Right kidney (tissue), 1 donor: ENCODE data around the gene RBBP8NL.
"Not testable (repeated sequence)": the region's sequence is repeated elsewhere in the genome, so short reads cannot be mapped to it uniquely, and the experiment has no call there.

Experiments used
- DNase-seq: peaks from one replicate; pipeline ENCODE4 v3.0.0-alpha.2; 2016

RBBP8NL gene

GRCh38 chr20:62441987-62442539 is 14.7 kb upstream of the RBBP8NL start:
- no peak for DNase-seq

GRCh38 chr20:62439218-62439617 is 11.9 kb upstream of the RBBP8NL start:
- DNase-seq: no peak

GRCh38 chr20:62437927-62438326 is 10.6 kb upstream of the RBBP8NL start:
- DNase-seq: no peak

GRCh38 chr20:62437496-62437895 is 10.2 kb upstream of the RBBP8NL start:
- DNase-seq: no peak

DNA sequence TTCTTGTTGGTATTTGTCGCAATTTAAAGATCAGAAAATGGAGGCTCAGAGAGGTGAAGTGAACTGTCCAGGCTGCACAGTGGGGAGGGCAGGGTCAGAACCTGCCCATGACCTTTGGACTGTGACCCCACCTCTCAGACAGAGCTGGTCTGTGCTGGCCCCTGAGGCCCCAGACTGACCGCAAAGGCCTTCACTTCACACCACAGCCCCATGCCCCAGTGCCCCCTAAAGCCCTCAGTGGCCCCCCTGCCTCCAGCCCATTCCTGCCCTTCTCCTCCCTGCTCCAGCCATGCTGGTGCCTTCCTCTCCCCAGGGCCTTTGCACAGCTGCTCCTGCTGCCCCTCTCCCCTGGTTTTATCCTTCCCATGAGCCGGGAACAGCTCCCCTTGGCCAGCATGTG is 9.4 kb upstream of the RBBP8NL start:
- no peak for DNase-seq

GRCh38 chr20:62433658-62434497 is 6.5 kb upstream of the RBBP8NL start:
- peak; percentile 61 for DNase-seq

DNA sequence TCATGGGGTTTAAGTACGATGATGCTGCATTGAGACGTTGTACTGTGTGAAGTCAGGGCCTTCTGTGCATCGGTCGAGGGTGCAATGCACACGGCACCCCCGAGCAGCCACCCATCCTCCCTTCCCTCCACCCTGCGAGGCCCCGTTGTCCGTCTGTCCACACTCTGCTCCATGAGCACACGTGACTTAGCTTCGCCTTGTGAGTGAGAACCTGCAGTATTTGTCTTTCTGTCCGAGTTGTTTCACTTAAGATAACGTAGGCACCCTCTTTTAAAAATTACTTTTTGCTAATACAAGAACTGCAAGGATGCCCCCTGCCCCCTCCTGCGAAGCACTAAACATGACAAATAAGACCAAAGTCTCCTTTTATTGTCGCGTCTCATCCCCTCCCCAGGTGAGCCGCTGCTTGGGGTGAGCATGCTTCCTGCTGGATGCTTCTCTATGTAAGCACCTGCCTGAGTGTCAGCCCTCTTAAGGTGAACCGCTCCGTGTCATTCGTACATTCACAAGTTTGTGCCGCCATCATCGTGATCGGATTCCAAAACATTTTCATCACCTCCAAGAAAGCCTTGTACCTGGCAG is 3.6 kb upstream of the RBBP8NL start:
- no peak for DNase-seq

GRCh38 chr20:62430311-62430853 is 3.0 kb upstream of the RBBP8NL start:
- DNase-seq: no peak

DNA sequence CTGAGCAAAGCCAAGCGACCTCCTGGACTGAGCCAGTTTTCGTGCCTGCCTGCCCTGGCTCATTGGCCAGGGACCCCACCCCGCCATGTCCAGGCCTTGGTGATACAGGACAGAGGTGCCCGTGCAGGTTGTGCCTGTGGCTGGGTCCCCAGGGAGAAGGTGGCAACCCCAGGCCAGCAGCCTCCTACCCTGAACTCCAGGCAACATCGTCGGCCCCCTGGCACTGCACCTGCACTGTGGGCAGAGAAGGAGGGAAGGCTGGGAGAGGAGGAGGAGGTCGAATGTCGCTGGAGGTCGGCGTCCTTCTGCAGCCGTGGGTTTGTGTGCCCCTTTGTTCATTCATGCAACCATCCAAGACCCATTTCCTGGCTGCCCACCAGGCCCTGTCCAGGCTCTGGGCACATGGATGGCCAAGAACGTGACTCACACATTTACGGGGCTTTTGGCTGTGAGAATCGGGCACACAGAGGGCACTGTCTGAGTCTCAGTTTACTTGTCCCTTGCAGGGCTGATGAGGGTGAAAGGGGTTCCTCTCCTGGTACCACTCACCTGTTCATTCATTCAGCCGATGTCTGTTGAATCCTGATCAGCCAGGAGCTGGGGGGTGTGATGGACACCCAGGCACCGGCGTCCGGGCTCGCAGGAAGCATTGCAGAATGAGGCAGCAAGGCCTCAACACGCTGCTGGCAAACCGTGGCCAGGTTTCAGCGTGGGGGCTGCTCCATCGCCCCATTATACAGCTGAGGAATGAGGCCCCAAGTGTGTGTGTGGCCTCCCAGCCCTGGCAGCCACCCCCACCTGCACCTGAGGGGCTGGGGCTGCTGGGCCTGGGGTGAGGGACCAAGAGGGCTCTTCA is 2.3 kb upstream of the RBBP8NL start:
- no peak for DNase-seq

GRCh38 chr20:62428396-62429295 is 1.3 kb upstream of the RBBP8NL start:
- DNase-seq: peak; percentile 41

GRCh38 chr20:62428002-62428372 is 648 bp upstream of the RBBP8NL start:
- DNase-seq: no peak

DNA sequence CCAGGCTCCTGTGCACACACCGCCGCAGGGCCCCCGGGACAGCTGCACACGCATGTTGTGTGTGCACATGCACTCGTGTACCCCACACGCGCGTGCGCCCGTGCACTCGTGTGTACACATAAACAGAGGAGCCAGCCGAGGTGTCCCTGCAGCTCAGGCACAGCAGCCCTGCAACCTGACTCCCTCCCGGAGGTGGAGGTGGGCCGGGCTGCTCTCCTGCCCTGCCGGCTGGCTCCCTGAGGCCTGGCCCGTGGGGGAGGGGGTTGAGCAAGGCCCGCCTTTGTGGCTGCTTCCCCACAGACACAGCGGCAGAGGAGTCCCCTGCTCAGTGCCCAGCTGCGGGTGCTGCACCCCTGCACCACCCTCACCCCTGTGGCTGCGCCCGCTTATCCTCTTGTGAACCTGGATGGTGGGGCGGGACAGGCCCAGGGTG is 624 bp downstream of the RBBP8NL start:
- no peak for DNase-seq

- DNase-seq: not testable (repeated sequence)
These were observed 1.3 kb downstream of the RBBP8NL start for GRCh38 chr20:62426059-62426348.

DNA sequence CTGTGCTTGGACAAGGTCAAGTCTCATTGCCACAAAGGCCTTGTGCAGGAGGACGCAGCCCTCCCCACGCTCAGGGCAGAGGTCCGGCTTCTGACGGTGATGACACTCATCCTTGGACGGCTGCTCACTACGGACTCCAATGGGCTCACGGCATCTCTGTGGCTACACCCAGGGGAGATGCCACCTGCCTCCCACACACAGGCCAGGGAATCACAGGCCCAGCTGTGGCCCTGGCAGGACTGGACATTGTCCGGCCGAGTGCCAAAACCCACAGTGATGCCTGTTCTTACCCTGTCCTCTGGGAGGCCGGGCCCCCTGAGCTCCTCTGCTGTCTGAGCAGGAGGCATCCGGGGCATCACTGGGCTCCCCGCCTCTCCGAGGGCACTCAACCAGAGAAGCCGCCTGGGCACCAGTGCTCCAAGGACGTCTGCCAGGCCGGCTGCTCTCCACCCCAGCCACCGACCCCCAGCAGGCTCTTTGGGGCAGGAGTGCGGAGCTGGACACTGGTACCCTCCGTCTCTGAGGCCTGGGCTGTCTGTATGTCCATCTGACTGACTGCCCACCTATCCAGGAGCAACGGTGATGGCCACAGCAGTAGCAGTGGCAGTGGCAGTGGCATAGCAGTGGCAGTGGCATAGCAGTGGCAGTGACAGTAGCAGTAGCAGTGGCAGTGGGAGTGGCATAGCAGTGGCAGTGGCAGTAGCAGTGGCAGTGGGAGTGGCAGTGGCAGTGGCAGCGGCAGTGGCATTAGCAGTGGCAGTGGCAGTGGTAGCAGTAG is 1.9 kb downstream of the RBBP8NL start:
- DNase-seq: no peak

DNA sequence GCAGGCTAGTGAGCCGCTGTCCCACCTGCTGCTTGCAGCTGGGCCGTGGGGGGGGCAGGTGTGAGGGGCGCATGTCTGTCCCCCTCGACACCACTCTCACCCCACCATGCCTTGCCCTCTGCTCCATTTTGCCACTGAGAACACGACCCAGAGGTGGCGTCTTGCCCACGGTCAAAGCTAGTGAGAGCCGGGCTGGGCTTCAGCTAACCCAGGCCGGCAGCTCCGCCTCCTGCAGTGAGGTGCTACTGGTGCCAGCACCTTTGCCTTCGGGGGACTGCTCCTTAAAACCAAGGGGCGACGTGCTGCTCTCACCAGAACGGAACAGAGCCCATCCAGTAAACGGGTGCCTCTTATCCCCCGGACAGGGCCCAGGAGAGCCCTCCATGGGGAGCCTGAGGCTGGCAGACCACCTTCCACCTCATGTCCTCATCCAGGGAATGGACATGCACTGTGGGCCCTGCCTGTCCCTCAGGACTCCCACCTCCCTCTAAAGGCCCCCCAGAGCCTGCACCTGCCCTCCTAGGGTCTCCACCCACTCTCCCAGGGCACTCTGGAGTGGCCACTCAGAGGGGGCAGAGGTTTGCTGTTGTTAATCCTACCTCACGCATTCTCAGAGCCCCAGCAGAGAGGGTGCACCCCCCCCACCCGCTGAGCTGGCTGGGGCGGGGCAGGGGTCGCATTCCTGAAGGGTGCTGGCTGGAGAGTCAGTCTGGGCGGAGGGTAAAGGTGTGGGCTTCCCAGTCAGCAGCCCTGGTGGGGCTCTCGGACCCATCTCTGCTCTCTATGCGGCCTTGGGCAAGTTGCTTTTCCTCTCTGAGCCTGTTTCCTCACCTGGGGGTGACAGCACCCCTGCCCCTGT is 2.9 kb downstream of the RBBP8NL start:
- DNase-seq: no peak

- DNase-seq: no peak
These were observed 4.0 kb downstream of the RBBP8NL start for GRCh38 chr20:62423326-62423706.

DNA sequence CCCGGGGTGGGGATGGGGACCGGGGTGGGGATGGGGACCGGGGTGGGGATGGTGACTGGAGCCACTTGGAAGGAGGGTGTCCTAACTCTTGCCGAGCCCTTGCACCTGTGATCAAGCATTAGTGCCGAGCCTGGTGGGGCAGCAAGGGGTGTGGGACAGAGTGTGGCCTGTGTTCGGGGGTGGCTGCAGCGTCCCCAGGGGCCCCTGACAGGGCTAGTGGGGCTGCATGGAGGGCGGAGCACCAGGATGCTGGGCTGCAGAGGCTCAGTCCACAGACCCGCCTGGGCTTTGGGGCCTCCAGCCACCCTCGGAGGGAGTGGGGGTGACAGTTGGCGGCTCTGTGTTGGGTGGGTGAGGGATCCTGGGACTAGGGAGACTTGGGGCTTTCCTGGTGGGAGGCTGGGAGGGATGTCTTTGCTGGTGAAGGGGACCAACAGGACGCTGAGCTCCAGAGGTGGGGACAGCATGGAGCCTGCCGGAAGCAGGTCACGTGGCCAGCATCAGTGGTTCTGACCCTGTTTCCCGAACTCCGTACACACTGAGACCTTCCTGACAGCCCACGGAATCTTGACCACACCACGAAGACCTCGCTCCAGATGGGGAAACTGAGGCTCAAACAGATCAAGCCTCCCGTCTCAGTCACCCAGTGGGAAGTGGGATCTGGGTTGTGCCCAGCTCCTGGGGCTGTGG is 4.6 kb downstream of the RBBP8NL start:
- DNase-seq: no peak

DNA sequence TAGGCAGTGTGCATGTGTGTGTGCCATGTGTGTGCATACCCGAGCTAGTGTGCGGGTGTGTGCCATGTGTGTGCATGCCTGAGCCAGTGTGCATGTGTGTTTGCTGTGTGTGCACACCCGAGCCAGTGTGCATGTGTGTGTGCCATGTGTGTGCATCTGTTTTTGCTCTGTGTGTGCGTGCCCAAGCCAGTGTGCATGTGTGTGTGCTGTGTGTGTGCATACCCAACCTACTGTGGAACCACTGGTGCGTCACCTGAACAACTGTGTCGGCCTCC is 5.7 kb downstream of the RBBP8NL start:
- DNase-seq: no peak
